ENCODE results near the gene CCDC150.

DNA sequence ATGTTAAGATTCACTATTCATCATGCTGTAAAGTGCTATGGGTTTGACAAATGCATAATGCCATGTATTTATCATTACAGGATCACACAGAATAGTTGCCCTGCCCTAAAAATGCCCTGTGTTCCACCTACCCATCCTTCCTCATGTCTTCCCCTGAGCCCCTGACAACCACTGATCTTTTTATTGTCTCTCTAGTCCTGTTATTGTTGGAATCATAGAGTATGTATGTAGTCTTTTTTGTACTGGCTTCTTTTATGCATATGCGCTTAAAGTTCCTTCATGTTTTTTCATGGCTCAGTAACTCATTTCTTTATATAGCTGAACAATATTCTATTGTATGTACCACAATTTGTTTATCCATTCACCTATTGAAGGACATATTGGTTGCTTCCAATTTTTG lies 20.3 kb downstream of the CCDC150 start:
- TF ChIP-seq, protein P1, sequence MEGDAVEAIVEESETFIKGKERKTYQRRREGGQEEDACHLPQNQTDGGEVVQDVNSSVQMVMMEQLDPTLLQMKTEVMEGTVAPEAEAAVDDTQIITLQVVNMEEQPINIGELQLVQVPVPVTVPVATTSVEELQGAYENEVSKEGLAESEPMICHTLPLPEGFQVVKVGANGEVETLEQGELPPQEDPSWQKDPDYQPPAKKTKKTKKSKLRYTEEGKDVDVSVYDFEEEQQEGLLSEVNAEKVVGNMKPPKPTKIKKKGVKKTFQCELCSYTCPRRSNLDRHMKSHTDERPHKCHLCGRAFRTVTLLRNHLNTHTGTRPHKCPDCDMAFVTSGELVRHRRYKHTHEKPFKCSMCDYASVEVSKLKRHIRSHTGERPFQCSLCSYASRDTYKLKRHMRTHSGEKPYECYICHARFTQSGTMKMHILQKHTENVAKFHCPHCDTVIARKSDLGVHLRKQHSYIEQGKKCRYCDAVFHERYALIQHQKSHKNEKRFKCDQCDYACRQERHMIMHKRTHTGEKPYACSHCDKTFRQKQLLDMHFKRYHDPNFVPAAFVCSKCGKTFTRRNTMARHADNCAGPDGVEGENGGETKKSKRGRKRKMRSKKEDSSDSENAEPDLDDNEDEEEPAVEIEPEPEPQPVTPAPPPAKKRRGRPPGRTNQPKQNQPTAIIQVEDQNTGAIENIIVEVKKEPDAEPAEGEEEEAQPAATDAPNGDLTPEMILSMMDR (IDR thresholded peaks at IDR 0.05; ENCODE audit: low read depth, low read length, poor library complexity, severe bottlenecking) = no peak
- no peak for TF ChIP-seq EZH2phosphoT487 (IDR thresholded peaks at IDR 0.05; ENCODE audit: borderline replicate concordance, low read length)

Data from DOHH2 (cell line).